Mucosa of stomach (tissue), 1 donor: ENCODE results near the gene RNU6-1.
A peak's percentile ranks its signal among the peaks of the same experiment; 100 is the strongest.

ENCODE experiments used
- H3K27me3 ChIP-seq: one replicate; pipeline ENCODE4 v1.7.0; 2013; ENCODE audit warnings: mild to moderate bottlenecking, low read length; ENCODE audit not compliant: control insufficient read depth, insufficient read depth
- H3K36me3 ChIP-seq: one replicate; pipeline ENCODE4 v1.7.0; 2013; ENCODE audit warnings: low read length; ENCODE audit not compliant: control insufficient read depth, insufficient read depth
- H3K4me1 ChIP-seq: one replicate; pipeline ENCODE4 v1.7.0; 2013; ENCODE audit warnings: mild to moderate bottlenecking, low read length; ENCODE audit not compliant: control insufficient read depth, insufficient read depth
- H3K4me3 ChIP-seq: one replicate; pipeline ENCODE4 v1.7.0; 2013; ENCODE audit warnings: low read length
- H3K9ac ChIP-seq: one replicate; pipeline ENCODE4 v1.7.0; 2013; ENCODE audit warnings: mild to moderate bottlenecking, low read length, moderate library complexity
- H3K9me3 ChIP-seq: one replicate; pipeline ENCODE4 v1.7.0; 2013; ENCODE audit warnings: mild to moderate bottlenecking, low read length, moderate library complexity; ENCODE audit not compliant: control insufficient read depth
- donor health status: Pancreatic carcinoma.

The RNU6-1 gene

DNA sequence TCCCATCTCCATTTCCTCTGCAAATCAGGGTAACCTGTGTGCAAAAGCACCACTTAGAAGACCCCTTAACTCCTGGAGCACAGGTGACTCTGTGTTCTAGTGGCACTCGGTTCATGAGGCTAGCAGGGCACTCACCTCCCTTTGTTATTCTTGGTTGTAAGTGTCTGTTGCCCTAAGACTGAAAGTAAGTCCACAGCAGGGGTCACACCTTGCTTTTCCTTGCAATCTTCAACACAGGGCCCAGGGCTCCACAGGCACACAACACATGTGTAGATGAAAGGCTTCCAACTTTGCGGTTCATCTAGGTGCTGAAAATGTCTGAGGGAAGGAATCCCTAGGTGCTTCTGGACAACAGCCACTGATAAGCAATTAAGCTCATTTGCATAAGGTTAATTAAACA is 2.9 kb downstream of the RNU6-1 start:
- no peaks in the 10 kb centered on the region for H3K9me3 ChIP-seq
- H3K27me3 ChIP-seq, result peaks cover 58% of the 10 kb centered on the region
- H3K36me3 ChIP-seq, result no peaks in the 10 kb centered on the region
- no peak overlapping the region for H3K9ac ChIP-seq
- H3K4me1 ChIP-seq, result peaks cover 49% of the 10 kb centered on the region
- H3K4me3 ChIP-seq, result no peak overlapping the region

DNA sequence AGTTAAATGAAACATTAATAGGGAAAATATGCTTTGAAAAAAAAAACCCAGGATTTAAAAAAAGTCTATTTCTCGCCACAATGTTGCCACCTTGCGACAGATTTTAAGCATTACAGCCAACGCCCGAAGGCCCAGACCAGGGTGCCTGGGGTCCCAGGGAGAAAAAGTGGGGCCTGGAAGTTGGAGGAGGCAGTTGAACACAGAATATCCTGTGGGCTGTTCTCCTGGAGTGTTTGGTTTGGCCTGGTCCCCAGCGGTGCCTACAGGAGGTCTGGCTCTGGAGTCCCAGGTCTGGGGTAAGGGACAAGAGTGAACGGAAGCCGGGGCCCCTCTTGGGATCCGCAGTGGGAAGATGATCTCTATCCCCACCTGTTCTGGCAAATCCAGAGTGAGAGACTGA is 3.4 kb downstream of the RNU6-1 start:
- Histone ChIP-seq H3K9ac (no peak overlapping the region), H3K36me3 (no peaks in the 10 kb centered on the region), H3K4me1 (peaks cover 49% of the 10 kb centered on the region), H3K27me3 (peaks cover 61% of the 10 kb centered on the region), H3K4me3 (no peak overlapping the region), H3K9me3 (no peaks in the 10 kb centered on the region)

DNA sequence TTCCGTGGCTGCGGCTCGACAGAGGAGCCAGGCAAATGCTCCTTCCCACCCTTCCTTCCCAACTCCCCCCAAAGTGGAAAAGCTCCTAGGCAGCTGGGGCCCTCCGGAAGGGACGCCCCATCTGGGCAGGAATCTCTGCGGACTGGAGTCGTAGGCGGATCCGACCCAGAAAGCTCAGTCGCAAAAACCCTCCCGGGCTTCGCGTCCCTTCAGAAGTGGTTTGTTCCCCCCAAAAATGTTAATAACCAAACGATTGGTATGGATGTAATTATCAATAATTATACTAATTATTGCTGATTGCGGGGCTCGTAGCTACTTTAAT is 3.8 kb downstream of the RNU6-1 start:
- no peaks in the 10 kb centered on the region for H3K36me3 ChIP-seq
- peaks cover 45% of the 10 kb centered on the region for H3K4me1 ChIP-seq
- H3K27me3 ChIP-seq, result peaks cover 65% of the 10 kb centered on the region
- H3K4me3 ChIP-seq, result no peak overlapping the region
- H3K9ac ChIP-seq, result no peak overlapping the region
- no peaks in the 10 kb centered on the region for H3K9me3 ChIP-seq

DNA sequence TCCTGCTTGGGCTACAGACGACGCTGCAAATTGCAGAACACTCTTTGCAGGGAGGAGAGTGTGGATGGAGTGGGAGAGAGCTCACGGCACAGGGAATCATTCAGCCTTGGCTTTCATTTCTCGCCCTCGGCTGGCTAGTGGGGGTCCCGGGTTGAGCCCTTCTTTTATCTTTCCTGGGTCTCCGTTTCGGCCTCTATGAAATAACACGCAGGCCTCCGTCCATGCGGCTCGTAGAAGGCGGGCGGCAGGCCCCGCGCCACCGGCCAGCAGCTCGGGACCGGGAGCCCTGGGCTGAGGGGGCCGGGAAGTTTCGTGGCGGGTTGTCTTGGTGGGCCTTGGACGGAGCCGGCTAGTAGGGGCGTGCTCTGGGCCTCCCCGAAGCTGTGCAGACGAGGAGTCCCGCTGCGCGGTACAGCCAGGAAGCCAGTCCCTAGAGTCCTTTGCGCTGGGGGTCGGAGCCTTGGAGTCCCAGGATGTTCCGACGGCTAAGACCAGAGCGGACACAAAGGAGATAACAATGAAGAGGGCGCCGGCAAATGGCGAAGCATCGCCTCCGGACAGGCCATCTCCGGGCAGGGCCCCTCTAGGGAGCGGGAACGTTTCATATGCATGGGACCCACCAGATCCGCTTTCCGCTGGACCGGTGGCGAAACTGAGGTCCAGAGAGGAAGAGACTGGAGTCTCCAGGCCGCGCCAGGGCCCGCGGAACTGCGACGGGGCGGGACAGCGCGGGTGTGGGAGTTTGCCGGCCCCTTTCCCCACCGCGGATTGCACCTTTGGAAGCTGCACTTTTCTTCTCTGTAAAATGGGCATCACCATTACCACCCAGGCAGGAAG is 4.3 kb downstream of the RNU6-1 start:
- H3K4me1 ChIP-seq, result peaks cover 43% of the 10 kb centered on the region
- no peak overlapping the region for H3K9ac ChIP-seq
- H3K27me3 ChIP-seq, result peaks cover 71% of the 10 kb centered on the region

DNA sequence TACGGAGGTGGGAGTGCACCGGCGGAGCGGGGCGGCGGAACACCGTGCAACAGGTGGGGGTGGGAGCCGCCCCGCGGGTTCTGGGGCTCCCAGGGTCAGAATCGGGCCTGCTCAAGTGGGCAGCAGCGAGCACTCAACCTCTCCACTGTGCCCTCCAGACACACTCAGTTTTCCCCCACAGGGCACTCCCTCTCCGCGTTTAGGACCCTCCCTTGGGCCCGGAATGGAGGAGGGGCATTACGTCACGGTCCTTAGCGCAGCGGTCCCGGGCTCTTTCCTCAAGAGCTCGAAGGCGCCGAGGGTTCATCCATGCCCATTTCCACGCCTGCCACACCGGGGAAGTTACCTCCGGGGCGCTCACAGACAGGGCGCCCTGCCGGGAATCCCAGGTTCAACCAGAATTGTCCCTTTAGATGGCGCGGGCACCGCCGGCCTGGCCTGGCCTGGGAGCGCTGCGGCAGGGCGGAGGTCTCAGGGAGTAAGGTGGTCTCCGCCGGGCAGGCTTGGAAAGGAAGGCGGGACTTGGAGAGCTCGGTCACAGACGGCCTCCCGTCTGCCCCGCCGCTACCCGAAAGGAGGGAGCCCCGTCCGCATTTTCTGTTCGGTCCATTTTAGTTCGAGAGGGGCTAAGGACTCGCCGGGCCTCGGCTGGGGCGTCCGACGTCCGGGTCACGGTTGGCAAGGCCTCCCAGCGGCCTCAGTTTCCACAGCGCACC is 5.1 kb downstream of the RNU6-1 start:
- Histone ChIP-seq H3K9ac (peak overlapping the region; percentile 20), H3K36me3 (no peaks in the 10 kb centered on the region), H3K4me3 (no peak overlapping the region), H3K9me3 (no peaks in the 10 kb centered on the region), H3K27me3 (peaks cover 78% of the 10 kb centered on the region), H3K4me1 (peaks cover 43% of the 10 kb centered on the region)

More for the DNA sequence above, 4.3 kb downstream of the RNU6-1 start:
- no peaks in the 10 kb centered on the region for H3K9me3 ChIP-seq
- no peaks in the 10 kb centered on the region for H3K36me3 ChIP-seq
- H3K4me3 ChIP-seq, result no peak overlapping the region

DNA sequence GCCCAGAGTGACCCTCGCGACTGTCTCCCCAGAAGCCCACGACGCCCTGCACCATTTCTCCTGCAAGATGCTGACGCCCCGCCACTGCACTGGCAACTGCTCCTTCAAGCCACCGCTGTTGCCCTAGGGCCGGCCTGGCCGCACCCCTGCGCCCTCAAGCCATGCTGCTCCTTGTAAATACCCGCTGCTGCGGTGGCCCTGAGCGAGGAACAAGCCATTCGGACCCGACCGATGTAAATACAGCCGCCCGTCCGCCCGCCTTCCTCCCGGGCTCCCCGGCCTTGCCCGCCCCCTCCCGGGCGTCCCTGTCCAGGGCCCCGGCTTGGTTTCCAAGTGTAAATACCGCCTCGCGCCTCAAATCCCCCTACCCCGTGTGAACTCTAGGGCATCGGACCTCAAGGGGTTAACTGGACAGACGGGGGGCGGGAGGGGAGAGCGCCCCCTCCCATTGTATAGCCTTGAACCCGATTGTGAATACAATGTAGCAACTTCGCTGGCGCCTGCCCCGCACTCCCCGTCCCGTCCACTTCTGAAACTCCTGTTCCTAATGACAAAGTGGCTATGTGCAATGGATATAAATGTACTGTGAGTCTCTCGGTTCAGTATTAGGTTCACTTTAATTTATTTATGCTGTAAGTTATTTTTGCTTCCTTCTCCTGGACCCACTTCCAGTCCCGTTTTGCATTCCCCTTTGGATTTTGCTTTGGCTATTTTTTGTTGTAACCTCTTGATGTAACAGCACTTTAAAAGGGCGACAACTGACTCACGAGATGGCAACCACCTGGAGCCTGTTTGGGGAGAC is 5.9 kb downstream of the RNU6-1 start:
- H3K9me3 ChIP-seq, result no peaks in the 10 kb centered on the region
- H3K36me3 ChIP-seq, result no peaks in the 10 kb centered on the region
- peaks cover 49% of the 10 kb centered on the region for H3K4me1 ChIP-seq
- H3K27me3 ChIP-seq, result peaks cover 87% of the 10 kb centered on the region
- H3K4me3 ChIP-seq, result no peak overlapping the region
- no peak overlapping the region for H3K9ac ChIP-seq

DNA sequence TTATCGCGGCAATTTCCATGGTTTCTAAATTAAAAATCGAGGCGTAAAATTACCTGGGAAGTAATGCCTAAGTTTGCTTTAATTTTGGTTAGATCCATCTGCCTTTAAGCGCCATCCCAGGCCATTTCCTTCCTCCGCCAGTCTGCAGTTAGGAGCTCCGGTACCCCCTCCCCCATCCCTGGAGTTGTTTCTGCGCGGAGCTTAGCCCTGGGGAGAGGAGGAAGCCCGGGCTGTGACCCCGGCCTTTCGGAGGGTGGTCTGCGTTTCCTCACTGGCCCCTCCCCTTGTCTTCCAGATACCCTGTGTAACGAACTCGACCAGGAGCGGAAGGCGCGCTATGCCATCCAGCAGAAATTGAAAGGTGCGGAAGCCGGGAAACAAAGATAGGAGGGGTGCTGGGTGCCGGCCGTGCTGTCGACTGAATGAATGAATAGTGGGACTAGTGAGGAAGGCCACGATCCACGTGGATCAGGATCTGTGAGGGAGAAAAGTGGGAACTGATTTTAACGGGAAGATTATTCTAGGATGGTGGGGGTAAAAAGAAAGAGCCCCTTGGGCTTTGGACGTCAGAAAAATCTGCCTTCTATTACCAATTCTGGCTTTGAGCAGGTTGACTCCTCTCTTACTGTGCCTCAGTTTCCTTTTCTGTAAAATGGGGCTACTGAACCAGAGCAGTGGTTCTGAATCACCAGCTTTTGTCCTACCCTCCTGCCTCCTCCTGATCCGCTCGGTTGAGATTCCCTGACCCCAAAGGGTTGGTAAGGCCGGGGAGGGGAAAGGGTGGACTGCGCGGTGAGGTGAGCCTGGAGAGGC is 6.7 kb downstream of the RNU6-1 start:
- no peak overlapping the region for H3K4me3 ChIP-seq
- H3K36me3 ChIP-seq, result no peaks in the 10 kb centered on the region

DNA sequence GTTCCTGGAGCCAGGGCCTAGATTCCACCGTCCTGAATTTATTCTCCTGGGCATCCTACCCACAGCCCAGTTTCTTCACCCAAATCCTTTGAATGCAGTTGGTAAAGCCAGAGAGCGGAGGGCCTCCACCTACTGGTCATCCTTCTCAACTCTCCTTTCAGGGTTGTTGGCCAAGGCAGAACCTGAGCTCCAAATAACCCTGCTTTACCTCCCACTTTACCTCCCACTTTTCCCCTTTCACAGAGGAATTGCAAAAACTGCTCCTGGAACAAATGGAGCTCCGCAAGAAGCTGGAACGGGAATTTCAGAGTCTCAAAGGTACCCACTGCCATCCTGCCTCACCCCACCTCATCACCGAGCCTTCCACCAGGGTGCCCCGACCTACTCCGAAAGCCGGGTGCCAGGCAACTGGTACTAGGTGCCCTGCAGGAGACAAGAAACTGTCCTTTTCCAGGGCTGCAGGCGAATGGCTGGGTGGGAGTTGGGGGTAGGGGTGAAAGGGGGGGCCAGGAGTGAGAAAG is 7.8 kb downstream of the RNU6-1 start:
- Histone ChIP-seq H3K9me3 (no peaks in the 10 kb centered on the region), H3K4me3 (no peak overlapping the region), H3K9ac (no peak overlapping the region), H3K36me3 (no peaks in the 10 kb centered on the region), H3K27me3 (peaks cover 91% of the 10 kb centered on the region), H3K4me1 (peaks cover 59% of the 10 kb centered on the region)

More for the DNA sequence above, 6.7 kb downstream of the RNU6-1 start:
- no peaks in the 10 kb centered on the region for H3K9me3 ChIP-seq
- peaks cover 89% of the 10 kb centered on the region for H3K27me3 ChIP-seq
- H3K9ac ChIP-seq, result no peak overlapping the region
- peaks cover 52% of the 10 kb centered on the region for H3K4me1 ChIP-seq

DNA sequence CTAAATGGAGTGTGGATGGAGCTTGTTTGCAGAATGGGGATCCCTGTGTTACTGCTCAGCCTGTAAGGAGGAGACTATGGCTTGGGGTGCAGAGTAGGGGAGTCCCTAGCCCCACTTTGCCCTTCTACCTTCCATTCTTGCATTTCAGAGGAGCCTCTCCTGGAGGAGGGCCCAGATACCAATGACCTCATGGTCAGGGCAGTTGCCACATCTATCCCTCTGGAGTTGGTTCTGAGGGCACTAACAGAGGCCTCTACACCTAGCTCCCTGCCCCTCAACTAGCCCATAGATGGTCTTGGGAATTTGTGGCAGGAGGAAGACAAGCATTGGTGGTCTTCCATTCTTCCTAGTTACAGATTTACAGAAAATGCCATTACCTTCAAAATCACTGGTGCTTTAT is 8.5 kb downstream of the RNU6-1 start:
- Histone ChIP-seq H3K9me3 (no peaks in the 10 kb centered on the region), H3K36me3 (no peaks in the 10 kb centered on the region), H3K27me3 (peaks cover 98% of the 10 kb centered on the region), H3K9ac (no peak overlapping the region), H3K4me1 (peaks cover 59% of the 10 kb centered on the region), H3K4me3 (no peak overlapping the region)

DNA sequence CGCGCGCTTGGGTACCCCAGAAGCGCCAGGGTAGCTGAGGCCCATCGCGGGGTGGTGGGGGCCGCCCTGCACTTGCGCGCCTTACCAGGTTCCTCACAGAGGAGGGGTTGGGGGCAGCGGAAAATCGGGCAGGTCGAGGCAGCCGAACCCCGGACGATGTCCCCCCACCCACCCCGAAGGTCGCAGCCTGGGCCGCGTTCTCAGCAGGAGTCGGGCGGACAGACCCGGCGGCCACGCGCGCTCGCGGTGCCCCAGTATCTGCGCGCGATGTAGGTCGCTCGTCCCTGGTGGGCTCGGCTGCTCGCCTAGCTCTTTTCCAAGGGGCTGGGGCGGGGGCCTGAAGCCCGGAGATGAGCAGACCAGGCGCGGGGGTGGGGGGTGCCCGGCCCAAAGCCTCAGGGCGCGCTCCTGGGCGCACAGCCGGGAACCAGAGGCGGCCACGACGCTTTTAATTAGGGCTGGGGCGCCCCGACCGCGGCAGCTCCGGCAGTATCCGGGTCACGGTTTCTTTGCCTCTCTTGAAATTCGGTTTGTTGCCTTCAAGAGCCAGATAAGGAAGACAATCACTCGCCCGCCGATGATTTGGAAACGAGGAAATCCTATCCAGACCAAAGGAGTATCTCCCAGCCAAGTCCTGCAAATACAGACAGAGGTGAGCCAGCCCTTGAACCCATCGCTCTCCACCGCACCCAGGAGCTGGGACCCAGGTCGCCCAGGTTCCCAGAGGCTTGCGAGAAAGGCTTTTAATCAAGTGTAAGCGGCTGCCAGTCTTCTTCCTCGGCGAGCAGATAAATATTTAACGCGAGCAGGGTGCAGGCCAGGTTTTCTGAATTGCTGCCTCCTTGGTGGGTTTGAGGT is 10.0 kb downstream of the RNU6-1 start:
- Histone ChIP-seq H3K4me3 (no peak overlapping the region), H3K4me1 (peaks cover 52% of the 10 kb centered on the region), H3K27me3 (peaks cover 97% of the 10 kb centered on the region)

More for the DNA sequence above, 10.0 kb downstream of the RNU6-1 start:
- Histone ChIP-seq H3K36me3 (no peaks in the 10 kb centered on the region), H3K9ac (no peak overlapping the region), H3K9me3 (no peaks in the 10 kb centered on the region)
